Measurements from ENCODE around the gene FHIT. TPM values are rescaled to one million over a fixed set of nuclear protein-coding genes. Genes with fewer than 3 reads are reported as not detected.
A peak's percentile ranks its signal among the peaks of the same experiment; 100 is the strongest.

FHIT gene
- total RNA-seq, 2 donors from 2014 or later, result 6.8 to 12.3 TPM

DNA sequence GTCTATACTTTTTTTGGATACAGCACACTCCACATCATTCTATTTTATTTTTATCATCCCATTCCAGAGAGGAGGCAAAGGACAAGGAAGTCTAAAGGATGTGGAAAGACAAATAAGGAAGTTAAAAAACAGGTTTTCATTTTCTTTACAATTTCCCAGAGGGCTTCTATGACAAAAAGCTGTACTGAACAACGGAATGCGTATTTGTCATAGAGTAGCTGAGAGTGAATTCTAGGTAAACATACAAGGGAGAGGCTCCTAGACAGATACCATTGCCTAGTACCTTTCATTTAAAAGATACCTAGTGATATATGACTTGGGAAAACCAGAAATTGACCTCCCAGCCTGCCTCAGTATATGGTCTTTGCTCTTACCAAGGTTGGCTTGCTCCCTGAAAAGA, 341.7 kb downstream of the FHIT start:
- no peak overlapping the region for H3K27ac ChIP-seq (ENCODE audit: low read depth, low read length)
- WGBS, 2 experiments (ENCODE audit: insufficient coverage in 1 of 2, insufficient read length in 1 of 2), result 100% methylated on average over 2 of the region's 2 CpGs
- Mint-ChIP-seq H3K27me3 (ENCODE audit: insufficient read depth) (no peaks in the 10 kb centered on the region), H3K4me1 (no peaks in the 10 kb centered on the region), H3K36me3 (ENCODE audit: low read depth) (peaks cover 2% of the 10 kb centered on the region), H3K4me3 (no peak overlapping the region), H3K9me3 (peaks cover 11% of the 10 kb centered on the region), H3K27ac (no peak overlapping the region)
- no peak for TF ChIP-seq CTCF (conservative IDR thresholded peaks at IDR 0.05)
- H3K4me1 ChIP-seq (ENCODE audit: control insufficient read depth, insufficient read depth, low read length), result no peaks in the 10 kb centered on the region
- no peak overlapping the region for H3K4me3 ChIP-seq (ENCODE audit: low read length)
- H3K9ac ChIP-seq (ENCODE audit: extremely low read depth, low read length, poor library complexity, severe bottlenecking), result no peak overlapping the region
- H3K36me3 ChIP-seq (ENCODE audit: control insufficient read depth, insufficient read depth, low read length), result no peaks in the 10 kb centered on the region
- peaks cover 15% of the 10 kb centered on the region for H3K9me3 ChIP-seq (ENCODE audit: control insufficient read depth, low read length)
- DNase-seq, result no peak
- H3K27me3 ChIP-seq (ENCODE audit: control insufficient read depth, insufficient read depth, low read length, poor library complexity, severe bottlenecking), result no peaks in the 10 kb centered on the region

GRCh38 chr3:60906283-60906682, 345.0 kb downstream of the FHIT start:
- no peaks in the 10 kb centered on the region for H3K27me3 ChIP-seq (ENCODE audit: control insufficient read depth, insufficient read depth, low read length, poor library complexity, severe bottlenecking)
- H3K27ac ChIP-seq (ENCODE audit: low read depth, low read length), result no peak overlapping the region
- H3K4me3 ChIP-seq (ENCODE audit: low read length), result no peak overlapping the region
- 99 to 100% methylated on average over 1 to 5 of the region's 5 CpGs for WGBS, 2 experiments (ENCODE audit: insufficient coverage in 1 of 2, insufficient read length in 1 of 2)
- Mint-ChIP-seq H3K36me3 (ENCODE audit: low read depth) (no peaks in the 10 kb centered on the region), H3K4me3 (no peak overlapping the region), H3K27me3 (ENCODE audit: insufficient read depth) (no peaks in the 10 kb centered on the region), H3K9me3 (peaks cover under 1% of the 10 kb centered on the region), H3K4me1 (no peaks in the 10 kb centered on the region), H3K27ac (no peak overlapping the region)
- no peaks in the 10 kb centered on the region for H3K4me1 ChIP-seq (ENCODE audit: control insufficient read depth, insufficient read depth, low read length)
- no peak overlapping the region for H3K9ac ChIP-seq (ENCODE audit: extremely low read depth, low read length, poor library complexity, severe bottlenecking)
- no peak for DNase-seq
- no peaks in the 10 kb centered on the region for H3K9me3 ChIP-seq (ENCODE audit: control insufficient read depth, low read length)
- peak; percentile 35 for TF ChIP-seq CTCF (conservative IDR thresholded peaks at IDR 0.05)
- no peaks in the 10 kb centered on the region for H3K36me3 ChIP-seq (ENCODE audit: control insufficient read depth, insufficient read depth, low read length)

DNA sequence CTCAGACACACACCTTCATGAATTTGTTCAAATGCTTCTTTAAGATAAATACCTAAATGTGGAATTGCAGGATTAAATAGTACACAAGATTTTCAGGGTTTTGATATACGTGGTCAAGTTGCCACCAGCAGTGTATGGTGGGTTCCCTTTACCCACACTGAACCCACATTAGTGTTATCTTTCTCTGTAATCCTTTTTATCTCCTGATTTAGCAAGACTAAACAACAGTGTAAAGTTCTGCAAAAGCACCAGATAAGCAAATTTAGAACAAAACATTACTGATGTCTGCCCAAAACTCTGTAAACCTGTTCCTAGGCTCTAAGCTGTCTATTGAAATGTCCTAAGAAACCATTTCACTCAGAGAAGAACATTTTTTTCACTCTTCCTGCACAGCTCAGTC, 352.9 kb downstream of the FHIT start:
- H3K27me3 Mint-ChIP-seq (ENCODE audit: insufficient read depth), result no peaks in the 10 kb centered on the region
- WGBS, 2 experiments (ENCODE audit: insufficient coverage in 1 of 2, insufficient read length in 1 of 2), result 80% methylated on average over 1 of the region's 1 CpG; no CpG with 5 or more reads in 1 of the 2 experiments

More for the DNA sequence above, 352.9 kb downstream of the FHIT start:
- Histone ChIP-seq H3K27me3 (ENCODE audit: control insufficient read depth, insufficient read depth, low read length, poor library complexity, severe bottlenecking) (no peaks in the 10 kb centered on the region), H3K27ac (ENCODE audit: low read depth, low read length) (no peak overlapping the region), H3K4me3 (ENCODE audit: low read length) (peak overlapping the region; percentile 14), H3K36me3 (ENCODE audit: control insufficient read depth, insufficient read depth, low read length) (no peaks in the 10 kb centered on the region), H3K9me3 (ENCODE audit: control insufficient read depth, low read length) (no peaks in the 10 kb centered on the region), H3K4me1 (ENCODE audit: control insufficient read depth, insufficient read depth, low read length) (peaks cover 7% of the 10 kb centered on the region), H3K9ac (ENCODE audit: extremely low read depth, low read length, poor library complexity, severe bottlenecking) (no peak overlapping the region)
- Mint-ChIP-seq H3K4me3 (no peak overlapping the region), H3K4me1 (peaks cover 34% of the 10 kb centered on the region), H3K36me3 (ENCODE audit: low read depth) (no peaks in the 10 kb centered on the region), H3K9me3 (no peaks in the 10 kb centered on the region), H3K27ac (no peak overlapping the region)
- no peak for DNase-seq
- TF ChIP-seq CTCF (conservative IDR thresholded peaks at IDR 0.05), result no peak
